IMR-90 (cell line): ENCODE results near the gene SLC35C1. TPM values are rescaled to one million over a fixed set of nuclear protein-coding genes. Genes with fewer than 3 reads are reported as not detected.

Experiments used
- ATAC-seq: fragments of 200-7000 bp; cut with Tn5 transposase; 2 replicates; pipeline ENCODE4 v1.9.1; 2020; ENCODE audit warnings: low read depth, mild to moderate bottlenecking, moderate library complexity
- BruUV-seq: library from RNA; stranded (reverse); fragments of 400-500 nt; replicated peaks from 2 replicates; lab custom pipeline; 2021; lab: Mats Ljungman, UMichigan
- CTCF ChIA-PET: fragments of 300-600 bp; formaldehyde crosslinking; extraction: SDS; loops from one replicate; lab custom pipeline; 2021; ENCODE audit warnings: antibody characterized with exemption; lab: Yijun Ruan, JAX
- POLR2A ChIA-PET: fragments of 300-600 bp; sonication (Branson Sonifier 250); formaldehyde crosslinking; loops from one replicate; lab custom pipeline; 2022; ENCODE audit warnings: antibody characterized with exemption; ENCODE audit not compliant: unreplicated experiment; lab: Charles Lee
- DNase-seq: peaks from one replicate; pipeline ENCODE4 v3.0.0; 2013
- H2AFZ ChIP-seq: replicated peaks from 2 replicates; pipeline ENCODE3; 2013; ENCODE audit warnings: low read length, mild to moderate bottlenecking; ENCODE audit not compliant: poor library complexity
- H2AK5ac ChIP-seq: 2 replicates; pipeline ENCODE4 v1.6.1; 2013; ENCODE audit warnings: low read depth, low read length, inconsistent platforms
- H2AK9ac ChIP-seq: replicated peaks from 2 replicates; pipeline ENCODE3; 2013; ENCODE audit warnings: mild to moderate bottlenecking, low read depth, low read length, moderate library complexity; ENCODE audit not compliant: poor library complexity
- H2BK120ac ChIP-seq: 2 replicates; pipeline ENCODE4 v1.6.1; 2013; ENCODE audit warnings: low read depth, low read length, inconsistent platforms
- H2BK15ac ChIP-seq: 3 replicates; pipeline ENCODE4 v1.6.1; 2013; ENCODE audit warnings: low read depth, low read length, inconsistent platforms
- H2BK20ac ChIP-seq: 2 replicates; pipeline ENCODE4 v1.6.1; 2013; ENCODE audit warnings: low read depth, mild to moderate bottlenecking, inconsistent platforms, low read length, moderate library complexity
- H2BK5ac ChIP-seq: 2 replicates; pipeline ENCODE4 v1.6.1; 2013; ENCODE audit warnings: mild to moderate bottlenecking, low read depth, low read length, inconsistent platforms; ENCODE audit not compliant: poor library complexity, severe bottlenecking
- H3K14ac ChIP-seq: replicated peaks from 2 replicates; pipeline ENCODE4 v1.6.1; 2013; ENCODE audit warnings: low read depth, low read length, inconsistent platforms
- H3K18ac ChIP-seq: 2 replicates; pipeline ENCODE4 v1.6.1; 2013; ENCODE audit warnings: low read depth, low read length, control low read depth
- H3K23ac ChIP-seq: 2 replicates; pipeline ENCODE4 v1.6.1; 2013; ENCODE audit warnings: low read depth, low read length, inconsistent platforms
- H3K27ac ChIP-seq: 2 replicates; pipeline ENCODE4 v1.5.1; 2013; ENCODE audit warnings: mild to moderate bottlenecking, control low read depth, low read length; ENCODE audit not compliant: insufficient read depth
- H3K27me3 ChIP-seq: 2 replicates; pipeline ENCODE4 v1.6.1; 2013; ENCODE audit warnings: low read length; ENCODE audit not compliant: control insufficient read depth, insufficient read depth
- H3K36me3 ChIP-seq: 2 replicates; pipeline ENCODE4 v1.6.1; 2013; ENCODE audit warnings: low read length, mixed read lengths; ENCODE audit not compliant: control insufficient read depth, insufficient read depth
- H3K4ac ChIP-seq: 2 replicates; pipeline ENCODE4 v1.6.1; 2013; ENCODE audit warnings: low read depth, low read length, inconsistent platforms
- H3K4me1 ChIP-seq: 2 replicates; pipeline ENCODE4 v1.6.1; 2013; ENCODE audit warnings: low read length, mixed read lengths; ENCODE audit not compliant: control insufficient read depth, insufficient read depth
- H3K4me2 ChIP-seq: 2 replicates; pipeline ENCODE4 v1.6.1; 2013; ENCODE audit warnings: low read depth, mild to moderate bottlenecking, control low read depth, low read length, moderate library complexity
- H3K4me3 ChIP-seq: 2 replicates; pipeline ENCODE4 v1.5.1; 2013; ENCODE audit warnings: low read depth, mild to moderate bottlenecking, control low read depth, low read length, moderate library complexity; ENCODE audit not compliant: insufficient read depth
- H3K56ac ChIP-seq: 2 replicates; pipeline ENCODE4 v1.6.1; 2013; ENCODE audit warnings: low read length, inconsistent platforms; ENCODE audit not compliant: insufficient read depth; ENCODE audit errors: extremely low read depth
- H3K79me1 ChIP-seq, 2 experiments: 2 replicates each; pipeline ENCODE4 v1.6.1; 2013; ENCODE audit warnings: low read length in 2 of 2, inconsistent platforms in 1 of 2, low read depth in 1 of 2
- H3K9ac ChIP-seq: 2 replicates; pipeline ENCODE4 v1.6.1; 2013; ENCODE audit warnings: low read depth, low read length, control low read depth
- H3K9me1 ChIP-seq: 2 replicates; pipeline ENCODE4 v1.6.1; 2013; ENCODE audit warnings: low read length, inconsistent platforms; ENCODE audit not compliant: insufficient read depth
- H3K9me3 ChIP-seq: 2 replicates; pipeline ENCODE4 v1.6.1; 2013; ENCODE audit warnings: low read length; ENCODE audit not compliant: control insufficient read depth, insufficient read depth
- H4K20me1 ChIP-seq: 2 replicates; pipeline ENCODE4 v1.6.1; 2013; ENCODE audit warnings: low read length, inconsistent platforms; ENCODE audit not compliant: insufficient read depth
- H4K5ac ChIP-seq: 2 replicates; pipeline ENCODE4 v1.6.1; 2013; ENCODE audit warnings: mild to moderate bottlenecking, low read depth, low read length, control low read depth
- H4K8ac ChIP-seq, 2 experiments: 2 replicates each; pipeline ENCODE4 v1.6.1; 2013; ENCODE audit warnings: low read depth in 2 of 2, low read length in 2 of 2, control low read depth in 1 of 2, inconsistent platforms in 1 of 2
- H4K91ac ChIP-seq: 2 replicates; pipeline ENCODE4 v1.6.1; 2013; ENCODE audit warnings: low read depth, low read length, inconsistent platforms; ENCODE audit not compliant: insufficient read depth
- CEBPB ChIP-seq: IDR thresholded peaks from 2 replicates; pipeline ENCODE4 v1.6.1; 2012; ENCODE audit warnings: low read depth, low read length, improper control_type of control experiment
- CHD1 ChIP-seq: IDR thresholded peaks from 2 replicates; pipeline ENCODE4 v1.6.1; 2012; ENCODE audit warnings: low read depth, low read length, improper control_type of control experiment
- FOS ChIP-seq: fragments of 150-350 bp; IDR thresholded peaks from 2 replicates; pipeline ENCODE4 v1.6.1; 2016; ENCODE audit warnings: low read depth, low read length
- MXI1 ChIP-seq: IDR thresholded peaks from 2 replicates; pipeline ENCODE4 v1.6.1; 2012; ENCODE audit warnings: low read depth, mild to moderate bottlenecking, low read length, moderate library complexity, borderline replicate concordance
- POLR2A ChIP-seq: IDR thresholded peaks from 2 replicates; pipeline ENCODE4 v1.6.1; 2012; ENCODE audit warnings: mild to moderate bottlenecking, low read depth, low read length
- RAD21 ChIP-seq: IDR thresholded peaks from 2 replicates; pipeline ENCODE4 v1.6.1; 2012; ENCODE audit warnings: low read length, improper control_type of control experiment
- WGBS, 2 experiments: methylation state at CpG; one replicate each; pipeline versions ENCODE4 v1.1.5 to v1.1.7; 2013; ENCODE audit warnings: missing lambda C conversion rate in 2 of 2; ENCODE audit not compliant: insufficient read length in 1 of 2; ENCODE audit errors: extremely low coverage in 2 of 2; 5-methylcytosine and 5-hydroxymethylcytosine counted together
- dilution Hi-C: fragments of 300-500 bp; cut with HindIII; formaldehyde crosslinking; loops from one replicate; pipeline ENCODE4 v1.14.3; 2018; ENCODE audit warnings: low sequenced_read_pairs; ENCODE audit not compliant: unreplicated experiment
- in situ Hi-C: fragments of 300-500 bp; cut with MboI; formaldehyde crosslinking; loops from 3 replicates; pipeline ENCODE4 v1.14.3; 2019; ENCODE audit warnings: low sequenced_read_pairs, inconsistent platforms, mixed read lengths
- intact Hi-C: fragments of 100-400 bp; cut with micrococcal nuclease; formaldehyde crosslinking; loops from 2 replicates; pipeline ENCODE4 v1.10.0; 2022
- polyA plus RNA-seq, 3 experiments: library from polyadenylated mRNA; depleted of rRNA; stranded (reverse); fragments of >200 nt; gene quantifications; 2 replicates each; pipeline ENCODE4 v1.2.3, GENCODE V29; 2012; ENCODE audit warnings: low replicate concordance in 1 of 3
- total RNA-seq: library from RNA; depleted of rRNA; stranded (reverse); fragments of >200 nt; gene quantifications from 2 replicates; pipeline ENCODE4 v1.2.3, GENCODE V29; 2012

SLC35C1 gene
- total and polyA plus RNA-seq, 2 of the 4 experiments (the other 2 are of a cell fraction) = 4.3 to 27.1 TPM

DNA sequence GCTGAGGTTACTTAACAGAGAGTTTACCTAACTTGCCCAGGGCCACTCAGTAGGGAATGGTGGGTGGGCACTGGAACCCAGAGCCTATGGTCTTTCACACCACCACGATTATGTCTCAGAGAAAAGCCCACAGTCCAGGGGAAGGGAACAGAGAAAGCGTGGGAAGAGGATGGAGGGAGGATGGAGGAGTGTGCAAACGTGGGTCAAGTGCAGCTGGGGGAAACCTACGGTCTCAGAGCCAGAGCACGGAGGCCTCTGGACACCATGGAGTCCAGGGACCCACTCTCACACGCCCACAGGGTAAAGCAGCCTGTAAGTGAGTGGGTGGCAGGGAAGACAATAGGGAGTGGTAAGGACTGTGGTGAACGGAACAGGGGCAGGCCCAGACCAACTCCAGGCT lies 47.3 kb upstream of the SLC35C1 start:
- Histone ChIP-seq H3K56ac (no peak overlapping the region), H3K18ac (no peak overlapping the region), H3K9me3 (no peaks in the 10 kb centered on the region), H2BK20ac (no peak overlapping the region), H2BK120ac (no peak overlapping the region), H3K27me3 (peaks cover 32% of the 10 kb centered on the region), H3K4ac (no peak overlapping the region), H2BK5ac (no peak overlapping the region), H3K36me3 (no peaks in the 10 kb centered on the region), H3K4me1 (no peaks in the 10 kb centered on the region), H2AK5ac (no peak overlapping the region), H3K27ac (no peak overlapping the region), H3K9ac (no peak overlapping the region), H2AFZ (no peak overlapping the region), H3K79me1 (no peaks in the 10 kb centered on the region), H3K4me3 (no peak overlapping the region), H3K14ac (no peak overlapping the region), H3K23ac (no peak overlapping the region), H4K20me1 (no peaks in the 10 kb centered on the region), H3K4me2 (no peak overlapping the region), H3K9me1 (no peaks in the 10 kb centered on the region), H4K91ac (no peak overlapping the region), H4K8ac (no peak overlapping the region), H2BK15ac (no peak overlapping the region), H4K5ac (no peak overlapping the region), H2AK9ac (no peak overlapping the region)
- BruUV-seq = no TSS peak
- dilution Hi-C loops = no loop called here
- intact Hi-C loops = no loop called here
- in situ Hi-C loops = no loop called here
- no peak for ATAC-seq
- no CpG with 5 or more reads among the region's 7 CpGs for WGBS, 2 experiments
- ChIA-PET CTCF (no interaction called here), POLR2A (no interaction called here)
- DNase-seq = no peak
- no peak for TF ChIP-seq MXI1
- TF ChIP-seq CHD1 = no peak
- TF ChIP-seq RAD21 = no peak
- no peak for TF ChIP-seq CEBPB
- TF ChIP-seq FOS = no peak
- TF ChIP-seq POLR2A = no peak
